Measurements from ENCODE around the gene PKDREJ. TPM values are rescaled to one million over a fixed set of nuclear protein-coding genes. Genes with fewer than 3 reads are reported as not detected.
A peak's percentile ranks its signal among the peaks of the same experiment; 100 is the strongest.

Gene PKDREJ
- polyA plus RNA-seq, 1 of the 3 experiments (the other 2 are of a cell fraction): not detected

- Histone ChIP-seq H3K9me2 (no peaks in the 10 kb centered on the region), H3K79me2 (ENCODE audit: insufficient read depth) (no peaks in the 10 kb centered on the region), H4K20me1 (ENCODE audit: insufficient read depth) (no peaks in the 10 kb centered on the region), H3K36me3 (replicated peaks in 1 of 2; ENCODE audit: control insufficient read depth in 1 of 2, insufficient read depth in 2 of 2, low read length in 1 of 2) (no peaks in the 10 kb centered on the region), H2AFZ (ENCODE audit: low read depth) (no peak overlapping the region), H3K9me3 (no peaks in the 10 kb centered on the region), H3K27ac (ENCODE audit: low read depth in 2 of 2, low read length in 1 of 2) (peak overlapping the region in 1 of 2 experiments; percentile 16; a peak in 2 of 4 replicates), H3F3A (replicated peaks; ENCODE audit: insufficient read depth) (no peaks in the 10 kb centered on the region), H3K4me3 (ENCODE audit: low read depth in 2 of 2, low read length in 1 of 2) (no peak overlapping the region), H3K4me1 (ENCODE audit: control insufficient read depth in 1 of 2, insufficient read depth in 2 of 2, low read depth in 1 of 2, low read length in 1 of 2) (peaks cover 10 to 13% of the 10 kb centered on the region in 2 experiments; a peak in 2 of 4 replicates), H3K27me3 (ENCODE audit: insufficient read depth) (no peaks in the 10 kb centered on the region), H3K4me2 (no peak overlapping the region), H3K9ac (no peak overlapping the region)
- TF ChIP-seq, protein P1, sequence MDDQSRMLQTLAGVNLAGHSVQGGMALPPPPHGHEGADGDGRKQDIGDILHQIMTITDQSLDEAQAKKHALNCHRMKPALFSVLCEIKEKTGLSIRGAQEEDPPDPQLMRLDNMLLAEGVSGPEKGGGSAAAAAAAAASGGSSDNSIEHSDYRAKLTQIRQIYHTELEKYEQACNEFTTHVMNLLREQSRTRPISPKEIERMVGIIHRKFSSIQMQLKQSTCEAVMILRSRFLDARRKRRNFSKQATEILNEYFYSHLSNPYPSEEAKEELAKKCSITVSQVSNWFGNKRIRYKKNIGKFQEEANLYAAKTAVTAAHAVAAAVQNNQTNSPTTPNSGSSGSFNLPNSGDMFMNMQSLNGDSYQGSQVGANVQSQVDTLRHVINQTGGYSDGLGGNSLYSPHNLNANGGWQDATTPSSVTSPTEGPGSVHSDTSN (IDR thresholded peaks at IDR 0.05): no peak
- TF ChIP-seq CHD2 (IDR thresholded peaks at IDR 0.05; ENCODE audit: low read length, partially characterized antibody) (peak; percentile 60), TCF12 (IDR thresholded peaks at IDR 0.05) (peak; percentile 48; the same call in 1 of the 2 replicates), YY1 (IDR thresholded peaks at IDR 0.05; ENCODE audit: low read depth) (no peak), RXRA (IDR thresholded peaks at IDR 0.05; ENCODE audit: borderline replicate concordance, low read depth) (no peak), FOXM1 (IDR thresholded peaks at IDR 0.05; ENCODE audit: low read depth) (no peak), GATA2 (CRISPR knock-in tag; IDR thresholded peaks at IDR 0.05) (peak; percentile 82), MXI1 (IDR thresholded peaks at IDR 0.05; ENCODE audit: low read depth, low read length) (no peak), NFIC (IDR thresholded peaks at IDR 0.05; ENCODE audit: borderline replicate concordance) (no peak), ELF1 (IDR thresholded peaks at IDR 0.05) (no peak), FOXJ3 (CRISPR knock-in tag; IDR thresholded peaks at IDR 0.05) (peak; percentile 56), RAD21 (IDR thresholded peaks at IDR 0.05; ENCODE audit: low read length) (peak; percentile 22; the same call in 1 of the 2 replicates), RCOR1 (IDR thresholded peaks at IDR 0.05; ENCODE audit: low read length) (no peak; the same call in 1 of the 2 replicates), FOSL2 (IDR thresholded peaks at IDR 0.05; ENCODE audit: borderline replicate concordance, low read depth) (no peak), JUND (IDR thresholded peaks at IDR 0.05) (no peak), EP300 (IDR thresholded peaks at IDR 0.05; ENCODE audit: borderline replicate concordance in 1 of 2, low read depth in 1 of 2, low read length in 1 of 2) (peak in 1 of 2 experiments; percentile 85; a peak in 2 of 4 replicates)
- TF ChIP-seq, protein P2, sequence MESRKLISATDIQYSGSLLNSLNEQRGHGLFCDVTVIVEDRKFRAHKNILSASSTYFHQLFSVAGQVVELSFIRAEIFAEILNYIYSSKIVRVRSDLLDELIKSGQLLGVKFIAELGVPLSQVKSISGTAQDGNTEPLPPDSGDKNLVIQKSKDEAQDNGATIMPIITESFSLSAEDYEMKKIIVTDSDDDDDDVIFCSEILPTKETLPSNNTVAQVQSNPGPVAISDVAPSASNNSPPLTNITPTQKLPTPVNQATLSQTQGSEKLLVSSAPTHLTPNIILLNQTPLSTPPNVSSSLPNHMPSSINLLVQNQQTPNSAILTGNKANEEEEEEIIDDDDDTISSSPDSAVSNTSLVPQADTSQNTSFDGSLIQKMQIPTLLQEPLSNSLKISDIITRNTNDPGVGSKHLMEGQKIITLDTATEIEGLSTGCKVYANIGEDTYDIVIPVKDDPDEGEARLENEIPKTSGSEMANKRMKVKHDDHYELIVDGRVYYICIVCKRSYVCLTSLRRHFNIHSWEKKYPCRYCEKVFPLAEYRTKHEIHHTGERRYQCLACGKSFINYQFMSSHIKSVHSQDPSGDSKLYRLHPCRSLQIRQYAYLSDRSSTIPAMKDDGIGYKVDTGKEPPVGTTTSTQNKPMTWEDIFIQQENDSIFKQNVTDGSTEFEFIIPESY (IDR thresholded peaks at IDR 0.05; ENCODE audit: borderline replicate concordance, low read depth): no peak
- POLR2A ChIA-PET: interaction anchor here (0.9 kb wide), 1 partner anchor 11 kb away, joined by 3 read pairs; no protein-coding TSS in a partner anchor
- CTCF ChIA-PET: no interaction called here
- peak; percentile 67 for DNase-seq
- WGBS (ENCODE audit: low lambda C conversion rate): 78% methylated on average over 8 of the region's 8 CpGs
These were observed 33.4 kb downstream of the PKDREJ start for GRCh38 chr22:46229701-46230100.

DNA sequence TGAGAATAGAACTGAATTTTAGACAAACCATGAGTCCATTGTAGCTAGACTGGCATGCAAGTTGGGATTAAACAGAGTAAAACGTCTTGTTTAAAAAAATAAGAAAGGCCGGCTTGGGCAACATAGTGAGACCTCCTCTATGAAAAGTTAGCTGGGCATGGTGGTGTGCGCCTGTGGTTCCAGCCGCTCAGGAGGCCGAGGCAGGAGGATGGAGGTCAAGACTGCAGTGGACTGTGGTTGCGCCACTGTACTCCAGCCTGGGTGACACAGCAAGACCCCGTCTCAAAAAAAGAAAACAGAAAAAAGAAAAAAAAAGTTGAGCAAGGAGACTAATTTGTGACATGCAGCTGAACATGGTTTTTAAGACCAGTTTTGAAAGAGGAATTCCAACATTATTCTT lies 36.6 kb downstream of the PKDREJ start:
- DNase-seq: no peak
- POLR2A ChIA-PET: no interaction called here
- no peak overlapping the region for H3K9ac ChIP-seq
- no peak overlapping the region for H3K4me2 ChIP-seq
- CTCF ChIA-PET: interaction anchor here (1.1 to 1.4 kb wide), 4 partner anchors 9 to 41 kb away, joined by 3 to 4 read pairs (median 4); partner anchors contain the start of gene TTC38
- no peak overlapping the region for H2AFZ ChIP-seq (ENCODE audit: low read depth)
- 92% methylated on average over 7 of the region's 7 CpGs for WGBS (ENCODE audit: low lambda C conversion rate)
- no peaks in the 10 kb centered on the region for H3F3A ChIP-seq (replicated peaks; ENCODE audit: insufficient read depth)
- no peaks in the 10 kb centered on the region for H3K9me3 ChIP-seq
- no peaks in the 10 kb centered on the region for H3K9me2 ChIP-seq
- no peaks in the 10 kb centered on the region for H4K20me1 ChIP-seq (ENCODE audit: insufficient read depth)
- H3K4me1 ChIP-seq (ENCODE audit: control insufficient read depth in 1 of 2, insufficient read depth in 2 of 2, low read depth in 1 of 2, low read length in 1 of 2): peaks cover 0 to 10% of the 10 kb centered on the region in 2 experiments; a peak in 1 of 4 replicates
- peaks cover 2 to 5% of the 10 kb centered on the region in 2 experiments for H3K36me3 ChIP-seq (replicated peaks in 1 of 2; ENCODE audit: control insufficient read depth in 1 of 2, insufficient read depth in 2 of 2, low read length in 1 of 2)
- H3K4me3 ChIP-seq (ENCODE audit: low read depth in 2 of 2, low read length in 1 of 2): no peak overlapping the region
- H3K79me2 ChIP-seq (ENCODE audit: insufficient read depth): no peaks in the 10 kb centered on the region
- H3K27ac ChIP-seq (ENCODE audit: low read depth in 2 of 2, low read length in 1 of 2): no peak overlapping the region
- no peak for TF ChIP-seq USF1 (IDR thresholded peaks at IDR 0.05; ENCODE audit: borderline replicate concordance, low read depth)
- H3K27me3 ChIP-seq (ENCODE audit: insufficient read depth): no peaks in the 10 kb centered on the region
